GM19397 (cell line): ENCODE data around the gene NTN1.
"Not testable (repeated sequence)": the region's sequence is repeated elsewhere in the genome, so short reads cannot be mapped to it uniquely, and the experiment has no call there.

Source experiments
- ATAC-seq: cut with Tn5 transposase; IDR thresholded peaks from one replicate; pipeline ENCODE4 v1.9.1; 2021; ENCODE audit warnings: mild to moderate bottlenecking, moderate library complexity; ENCODE audit not compliant: unreplicated experiment

NTN1 gene

GRCh38 chr17:9150446-9151090 lies 129.3 kb downstream of the NTN1 start:
- no peak for ATAC-seq

- ATAC-seq, result no peak
Measured at GRCh38 chr17:9151091-9151490, 129.8 kb downstream of the NTN1 start.

DNA sequence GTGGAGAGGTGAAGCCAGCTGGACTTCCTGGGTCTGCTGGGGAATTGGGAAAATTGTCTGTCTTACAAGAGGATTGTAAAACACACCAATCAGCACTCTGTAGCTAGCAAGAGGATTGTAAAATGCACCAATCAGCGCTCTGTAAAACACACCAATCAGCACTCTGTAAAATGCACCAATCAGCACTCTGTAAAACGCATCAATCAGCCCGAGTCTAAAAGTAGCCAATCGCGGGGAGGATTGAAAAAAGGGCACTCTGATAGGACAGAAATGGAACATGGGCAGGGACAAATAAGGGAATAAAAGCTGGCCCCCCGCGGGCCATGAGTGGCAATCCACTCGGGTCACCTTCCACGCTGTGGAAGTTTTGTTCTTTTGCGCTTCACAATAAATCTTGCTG lies 130.4 kb downstream of the NTN1 start:
- ATAC-seq, result not testable (repeated sequence)

DNA sequence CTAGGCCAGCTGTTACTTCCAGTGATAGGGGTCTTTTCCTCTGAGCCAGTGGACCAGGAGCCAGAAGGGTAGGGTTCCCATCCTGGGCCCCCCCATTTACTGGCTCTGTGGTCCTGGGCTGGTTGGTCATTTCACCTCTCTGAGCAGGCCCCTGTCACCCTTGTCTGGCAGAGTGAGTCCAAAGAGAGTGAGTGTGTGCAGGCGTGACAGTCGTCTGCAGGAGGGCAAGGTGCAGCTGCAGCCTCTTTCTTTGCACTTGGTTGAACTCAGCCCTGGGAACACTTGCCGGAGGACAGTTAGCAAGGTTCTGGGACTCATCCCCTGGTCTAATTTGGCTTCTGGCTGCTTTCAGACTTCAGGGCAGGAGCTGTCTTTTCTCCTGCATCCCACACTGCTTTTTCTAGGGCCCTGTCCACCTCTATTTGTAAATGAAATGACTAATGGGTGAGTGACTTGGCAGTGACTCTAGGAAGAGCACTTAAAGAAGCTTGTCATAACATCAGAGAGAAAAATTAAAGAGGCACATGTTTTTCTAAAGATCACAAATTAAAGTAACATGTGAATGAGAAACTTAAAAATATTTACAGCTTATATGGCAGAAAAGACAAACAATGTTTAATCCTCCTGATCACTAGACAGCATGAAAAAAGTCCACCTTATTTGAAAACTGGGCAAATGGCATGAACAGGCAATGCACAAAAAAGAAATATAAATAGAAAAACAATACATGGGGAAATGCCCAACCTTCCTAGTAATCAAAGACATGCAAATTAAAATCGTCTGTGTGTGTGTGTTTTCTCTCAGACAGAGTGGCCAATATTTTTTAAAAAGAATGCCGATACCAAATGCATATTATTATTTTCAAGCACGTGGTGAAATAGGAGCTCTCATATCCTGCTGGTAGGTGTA lies 137.5 kb downstream of the NTN1 start:
- ATAC-seq, result no peak

DNA sequence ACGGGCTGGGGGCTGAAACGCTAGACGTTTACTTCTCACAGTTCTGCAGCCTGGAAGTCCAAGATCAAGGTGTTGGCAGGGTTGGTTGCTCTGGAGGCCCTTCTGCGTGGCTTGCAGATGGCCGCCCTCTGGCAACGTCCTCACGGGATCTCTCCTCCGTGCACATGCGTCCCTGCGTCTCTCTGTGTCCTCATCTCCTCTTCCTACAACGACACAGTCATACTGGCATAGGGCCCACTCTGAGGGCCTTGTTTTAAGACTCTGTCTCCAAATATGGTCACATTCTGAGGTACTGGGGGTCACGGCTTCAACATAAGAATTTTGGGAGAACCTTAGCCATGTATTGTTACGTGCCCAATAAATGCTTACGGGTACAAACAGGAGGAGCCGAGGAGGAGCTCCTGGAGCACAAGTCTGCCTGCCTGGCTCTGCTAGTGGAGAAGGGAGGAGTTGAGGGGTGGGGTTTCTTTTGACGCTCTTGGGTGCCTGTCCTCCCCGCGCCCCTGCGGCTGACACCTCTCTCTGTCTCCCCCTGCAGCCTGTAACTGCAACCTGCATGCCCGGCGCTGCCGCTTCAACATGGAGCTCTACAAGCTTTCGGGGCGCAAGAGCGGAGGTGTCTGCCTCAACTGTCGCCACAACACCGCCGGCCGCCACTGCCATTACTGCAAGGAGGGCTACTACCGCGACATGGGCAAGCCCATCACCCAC lies 141.1 kb downstream of the NTN1 start:
- no peak for ATAC-seq

GRCh38 chr17:9166788-9167187 lies 145.5 kb downstream of the NTN1 start:
- ATAC-seq, result no peak

- no peak for ATAC-seq
Measured at GRCh38 chr17:9167379-9167778, 146.1 kb downstream of the NTN1 start.

- no peak for ATAC-seq
Measured at GRCh38 chr17:9169116-9169515, 147.8 kb downstream of the NTN1 start.

DNA sequence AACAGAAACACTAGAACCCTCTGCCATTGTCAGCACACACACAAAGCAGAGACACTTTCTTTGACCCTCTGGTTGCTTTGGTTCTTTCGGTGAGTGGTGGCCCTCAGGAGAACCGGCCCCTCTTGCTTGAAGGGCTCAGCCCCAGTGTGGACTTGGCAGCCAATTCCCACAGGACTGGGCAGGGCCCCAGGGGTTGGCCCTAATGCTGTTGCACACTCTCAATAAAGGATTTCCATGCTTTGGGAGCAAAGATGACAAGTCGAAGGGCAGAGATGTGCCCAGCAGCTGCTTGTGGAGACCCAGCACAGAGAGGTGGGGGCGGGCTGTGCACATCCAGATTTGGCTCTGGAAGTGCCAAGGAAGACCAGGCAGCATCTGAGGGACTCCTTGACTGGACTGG lies 149.0 kb downstream of the NTN1 start:
- ATAC-seq, result no peak

DNA sequence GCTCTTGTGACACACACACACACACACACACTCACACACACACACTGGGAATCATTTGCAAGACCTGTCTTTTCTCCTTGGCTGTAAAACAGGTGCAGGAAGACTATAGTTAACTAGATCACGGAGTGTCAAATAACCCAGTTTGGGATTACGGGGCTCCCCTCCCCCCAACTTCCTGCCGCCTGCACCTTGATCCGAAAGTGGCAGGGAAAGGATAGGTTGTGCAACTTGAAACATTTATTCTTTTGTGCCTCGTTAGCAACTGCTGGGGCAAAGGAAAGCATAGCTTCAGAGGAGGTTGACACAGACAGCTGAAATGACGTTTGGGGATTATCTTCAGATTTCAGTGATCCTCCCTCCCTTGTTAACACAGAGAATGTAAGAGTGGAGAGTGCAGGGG lies 149.5 kb downstream of the NTN1 start:
- ATAC-seq, result no peak

- no peak for ATAC-seq
Measured at GRCh38 chr17:9173386-9173983, 152.2 kb downstream of the NTN1 start.

DNA sequence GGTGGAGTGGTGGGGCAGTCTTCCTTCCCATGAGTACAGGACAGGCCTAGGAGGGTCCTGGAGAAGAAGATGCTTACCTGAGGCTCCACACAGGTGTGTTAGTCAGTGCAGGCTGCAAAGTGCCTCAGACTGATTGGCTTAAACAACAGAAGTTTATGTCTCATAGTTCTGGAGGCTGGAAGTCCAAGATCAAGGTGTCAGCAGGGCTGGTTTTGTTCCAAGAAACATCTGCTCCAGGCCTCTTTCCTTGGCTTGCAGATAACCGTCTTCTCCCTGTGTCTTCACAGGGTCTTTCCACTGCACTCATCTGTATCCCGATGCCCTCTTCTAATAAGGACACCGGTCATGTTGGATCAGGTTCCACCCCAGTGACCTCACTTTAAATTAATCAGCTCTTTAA lies 153.0 kb downstream of the NTN1 start:
- ATAC-seq, result no peak

GRCh38 chr17:9174779-9175574 lies 153.7 kb downstream of the NTN1 start:
- ATAC-seq, result no peak

DNA sequence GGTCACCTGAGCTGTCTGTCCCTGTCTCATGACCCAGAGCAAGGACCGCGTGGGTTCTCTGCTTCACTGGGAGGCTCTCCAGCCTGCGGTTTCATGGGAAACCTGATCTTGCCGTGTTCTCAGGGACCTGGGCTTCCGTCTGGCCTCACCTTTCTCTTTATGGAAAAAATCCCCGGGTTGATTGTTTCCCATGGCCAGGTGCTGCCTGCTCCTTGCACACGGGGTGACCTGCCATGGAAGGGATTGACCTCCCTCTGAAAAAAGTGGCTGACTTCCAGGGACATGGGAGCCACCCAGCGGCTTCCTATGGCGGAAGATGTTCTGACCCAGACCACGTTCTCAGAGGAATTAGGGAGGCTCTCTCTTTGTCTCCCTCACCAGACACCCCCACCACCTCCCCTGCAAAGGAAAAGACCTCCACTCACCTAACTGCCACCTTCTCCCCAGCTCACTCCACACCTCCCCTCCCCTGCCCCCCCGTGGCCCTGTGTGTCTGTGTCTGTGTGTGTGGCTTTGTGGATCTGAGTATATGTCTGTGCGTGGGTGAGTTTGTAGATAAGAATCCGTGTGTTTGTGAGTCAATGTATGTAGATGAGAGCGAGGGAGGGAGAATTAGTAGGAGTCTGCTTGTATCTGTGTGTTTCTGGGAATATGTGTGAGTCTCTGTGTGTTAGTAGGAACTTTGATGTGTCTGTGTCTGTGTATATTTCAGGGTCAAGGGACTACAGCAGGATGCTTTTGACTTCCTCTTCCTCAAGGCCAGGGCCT lies 154.6 kb downstream of the NTN1 start:
- ATAC-seq, result no peak

DNA sequence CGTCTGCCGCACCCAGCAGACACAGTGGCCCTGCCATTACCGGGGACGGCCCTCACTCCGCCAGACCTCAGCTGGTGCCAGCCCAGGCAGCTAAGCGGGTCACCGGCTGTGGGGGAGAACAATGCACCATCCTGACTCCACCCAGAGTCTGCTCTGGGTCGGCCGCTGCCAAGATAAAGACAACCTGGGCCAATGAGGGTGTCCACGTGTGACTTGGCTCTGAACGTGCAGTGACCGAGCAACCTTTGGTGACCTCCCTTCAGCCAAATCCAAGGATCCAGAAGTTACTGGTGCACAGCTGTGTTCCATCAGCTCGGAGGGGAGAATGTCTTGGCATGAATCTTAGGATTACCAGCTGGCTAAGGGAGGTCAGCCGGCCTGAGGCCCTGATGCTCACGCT lies 155.9 kb downstream of the NTN1 start:
- ATAC-seq, result no peak

- ATAC-seq, result no peak
Measured at GRCh38 chr17:9178319-9178718, 157.0 kb downstream of the NTN1 start.

DNA sequence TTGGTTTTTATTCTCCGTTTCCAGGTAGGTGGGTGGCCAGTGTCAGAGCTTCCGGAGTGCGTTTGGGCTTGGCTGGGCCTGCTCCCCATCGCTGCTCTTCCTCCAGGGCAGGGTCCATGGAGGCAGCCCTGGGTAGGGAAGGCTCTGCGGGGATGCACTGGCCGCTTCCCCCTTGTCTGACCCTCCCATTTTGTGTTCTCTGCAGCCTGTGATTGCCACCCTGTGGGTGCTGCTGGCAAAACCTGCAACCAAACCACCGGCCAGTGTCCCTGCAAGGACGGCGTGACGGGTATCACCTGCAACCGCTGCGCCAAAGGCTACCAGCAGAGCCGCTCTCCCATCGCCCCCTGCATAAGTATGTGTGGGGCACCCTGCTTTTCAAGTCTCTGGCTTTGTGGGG lies 158.3 kb downstream of the NTN1 start:
- ATAC-seq, result no peak

DNA sequence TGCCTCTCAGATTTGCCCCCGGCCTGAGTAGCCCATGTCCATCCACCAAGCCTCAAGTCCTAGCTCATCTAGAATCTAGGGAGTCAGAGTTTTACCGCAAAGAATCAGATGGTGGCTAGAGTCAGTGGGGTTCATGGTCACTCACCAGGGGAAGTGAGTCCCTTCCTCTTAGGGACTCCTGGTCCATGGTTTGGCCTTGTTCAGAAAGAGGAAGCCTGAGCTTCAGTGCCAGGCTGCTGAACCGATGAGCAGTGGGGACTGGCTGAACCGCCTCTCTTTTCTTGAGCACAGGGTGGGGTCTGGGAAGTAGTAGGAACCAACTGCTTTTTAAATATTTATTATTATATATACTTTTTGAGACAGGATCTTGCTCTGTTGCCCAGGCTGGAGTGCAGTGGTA lies 160.3 kb downstream of the NTN1 start:
- no peak for ATAC-seq

GRCh38 chr17:9183306-9183705 lies 162.0 kb downstream of the NTN1 start:
- ATAC-seq, result no peak

DNA sequence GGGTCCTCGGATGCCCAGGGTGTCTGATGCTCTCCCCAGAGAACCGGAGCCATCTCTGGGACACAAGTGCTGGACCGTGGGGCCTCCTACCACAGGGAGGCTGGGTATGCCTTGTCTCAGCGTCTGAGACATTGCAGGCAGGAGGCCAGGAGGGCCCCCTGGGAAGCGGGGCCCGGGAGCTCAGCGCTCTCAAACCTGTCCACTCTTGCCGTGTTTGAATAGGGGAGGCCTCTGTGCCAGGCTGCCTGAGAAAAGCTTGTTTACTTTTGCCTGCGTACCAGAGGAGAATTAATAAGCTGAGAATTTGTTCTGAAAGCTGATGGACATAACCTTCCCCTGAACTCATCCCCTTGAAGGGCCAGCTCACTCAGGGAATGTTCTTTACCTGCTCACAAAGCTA lies 163.8 kb downstream of the NTN1 start:
- no peak for ATAC-seq
